ENCODE measurements around the gene RCAN1. TPM values are rescaled to one million over a fixed set of nuclear protein-coding genes. Genes with fewer than 3 reads are reported as not detected.

Gene RCAN1
- total and polyA plus RNA-seq, 2 of the 4 experiments (the other 2 are of a cell fraction), result 53.5 to 175 TPM

DNA sequence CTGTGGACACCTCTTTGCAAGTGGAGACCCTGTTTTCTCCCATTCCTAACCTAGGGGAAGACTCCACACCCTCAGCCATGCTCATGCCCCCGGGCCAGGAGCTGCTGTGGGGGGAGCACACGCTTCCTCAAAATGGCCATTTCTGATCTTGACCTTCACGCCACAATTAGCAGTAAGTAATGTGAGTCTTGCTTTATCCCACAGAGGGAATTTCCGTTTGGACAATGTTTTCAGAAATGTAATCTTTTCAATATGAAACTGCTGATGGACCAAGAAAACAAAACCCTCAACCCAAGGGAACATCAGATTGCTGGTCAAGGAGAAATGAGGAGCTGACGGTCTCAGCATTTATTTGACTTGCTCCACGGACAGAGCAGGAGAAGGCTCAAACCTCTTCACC lies 94.6 kb downstream of the RCAN1 start:
- Histone ChIP-seq H3K4me2 (ENCODE audit: low read depth, low read length) (no peak overlapping the region), H4K8ac (ENCODE audit: low read depth in 2 of 2, low read length in 2 of 2) (no peak overlapping the region), H3K4me3 (ENCODE audit: insufficient read depth, low read depth, low read length) (no peak overlapping the region), H3K9me3 (ENCODE audit: control insufficient read depth, insufficient read depth, low read length) (no peaks in the 10 kb centered on the region), H2BK120ac (ENCODE audit: low read depth, low read length) (no peak overlapping the region), H3K9me1 (ENCODE audit: insufficient read depth, low read length) (peaks cover 22% of the 10 kb centered on the region), H2AFZ (replicated peaks; ENCODE audit: low read length, poor library complexity) (no peak overlapping the region), H3K36me3 (ENCODE audit: control insufficient read depth, insufficient read depth, low read length) (peaks cover 59% of the 10 kb centered on the region), H2AK5ac (ENCODE audit: low read depth, low read length) (no peak overlapping the region), H3K27ac (ENCODE audit: insufficient read depth, low read length) (no peak overlapping the region), H3K18ac (ENCODE audit: low read depth, low read length) (no peak overlapping the region), H3K4me1 (ENCODE audit: control insufficient read depth, insufficient read depth, low read length) (peaks cover 17% of the 10 kb centered on the region), H3K56ac (ENCODE audit: extremely low read depth, insufficient read depth, low read length) (no peak overlapping the region), H4K91ac (ENCODE audit: insufficient read depth, low read depth, low read length) (no peak overlapping the region), H2BK15ac (ENCODE audit: low read depth, low read length) (no peak overlapping the region), H2BK5ac (ENCODE audit: low read depth, low read length, poor library complexity, severe bottlenecking) (no peak overlapping the region), H3K27me3 (ENCODE audit: control insufficient read depth, insufficient read depth, low read length) (no peaks in the 10 kb centered on the region), H4K5ac (ENCODE audit: low read depth, low read length) (no peak overlapping the region; the same call in 1 of the 2 replicates), H3K9ac (ENCODE audit: low read depth, low read length) (no peak overlapping the region), H3K79me1 (ENCODE audit: low read depth in 1 of 2, low read length in 2 of 2) (peaks cover 25 to 71% of the 10 kb centered on the region in 2 experiments), H4K20me1 (ENCODE audit: insufficient read depth, low read length) (peaks cover 64% of the 10 kb centered on the region), H2AK9ac (replicated peaks; ENCODE audit: low read depth, low read length, poor library complexity) (no peak overlapping the region), H3K23ac (ENCODE audit: low read depth, low read length) (no peak overlapping the region), H3K4ac (ENCODE audit: low read depth, low read length) (no peak overlapping the region), H2BK20ac (ENCODE audit: low read depth, low read length) (no peak overlapping the region), H3K14ac (replicated peaks; ENCODE audit: low read depth, low read length) (no peak overlapping the region; the same call in 1 of the 2 replicates)
- dilution Hi-C loops (cut with HindIII; ENCODE audit: low sequenced_read_pairs, unreplicated experiment), result no loop called here
- in situ Hi-C loops (cut with MboI; ENCODE audit: low sequenced_read_pairs), result loop anchor here (5.0 kb wide), 1 partner anchor 67 kb away; no protein-coding TSS in a partner anchor
- intact Hi-C loops (cut with micrococcal nuclease), result no loop called here
- no CpG with 5 or more reads among the region's 6 CpGs for WGBS, 2 experiments (ENCODE audit: extremely low coverage in 2 of 2, insufficient read length in 1 of 2)
- ChIA-PET POLR2A (ENCODE audit: unreplicated experiment) (no interaction called here), CTCF (no interaction called here)
- DNase-seq (no peak), ATAC-seq (ENCODE audit: low read depth) (no peak)
- TF ChIP-seq NFE2L2 (IDR thresholded peaks at IDR 0.05; ENCODE audit: low read depth, low read length) (no peak), RAD21 (IDR thresholded peaks at IDR 0.05; ENCODE audit: low read length) (no peak), MXI1 (IDR thresholded peaks at IDR 0.05; ENCODE audit: borderline replicate concordance, low read depth, low read length) (no peak), CHD1 (IDR thresholded peaks at IDR 0.05; ENCODE audit: low read depth, low read length) (no peak), FOS (IDR thresholded peaks at IDR 0.05; ENCODE audit: low read depth, low read length) (no peak), RCOR1 (IDR thresholded peaks at IDR 0.05; ENCODE audit: insufficient replicate concordance, low read length) (no peak), MAFK (IDR thresholded peaks at IDR 0.05; ENCODE audit: low read depth, low read length) (no peak), POLR2A (IDR thresholded peaks at IDR 0.05; ENCODE audit: low read depth, low read length) (no peak), CEBPB (IDR thresholded peaks at IDR 0.05; ENCODE audit: low read depth, low read length) (no peak)
- TF ChIP-seq, protein P1, sequence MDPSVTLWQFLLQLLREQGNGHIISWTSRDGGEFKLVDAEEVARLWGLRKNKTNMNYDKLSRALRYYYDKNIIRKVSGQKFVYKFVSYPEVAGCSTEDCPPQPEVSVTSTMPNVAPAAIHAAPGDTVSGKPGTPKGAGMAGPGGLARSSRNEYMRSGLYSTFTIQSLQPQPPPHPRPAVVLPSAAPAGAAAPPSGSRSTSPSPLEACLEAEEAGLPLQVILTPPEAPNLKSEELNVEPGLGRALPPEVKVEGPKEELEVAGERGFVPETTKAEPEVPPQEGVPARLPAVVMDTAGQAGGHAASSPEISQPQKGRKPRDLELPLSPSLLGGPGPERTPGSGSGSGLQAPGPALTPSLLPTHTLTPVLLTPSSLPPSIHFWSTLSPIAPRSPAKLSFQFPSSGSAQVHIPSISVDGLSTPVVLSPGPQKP (IDR thresholded peaks at IDR 0.05; ENCODE audit: borderline replicate concordance, low read depth, low read length), result no peak
- TF ChIP-seq, protein P2, sequence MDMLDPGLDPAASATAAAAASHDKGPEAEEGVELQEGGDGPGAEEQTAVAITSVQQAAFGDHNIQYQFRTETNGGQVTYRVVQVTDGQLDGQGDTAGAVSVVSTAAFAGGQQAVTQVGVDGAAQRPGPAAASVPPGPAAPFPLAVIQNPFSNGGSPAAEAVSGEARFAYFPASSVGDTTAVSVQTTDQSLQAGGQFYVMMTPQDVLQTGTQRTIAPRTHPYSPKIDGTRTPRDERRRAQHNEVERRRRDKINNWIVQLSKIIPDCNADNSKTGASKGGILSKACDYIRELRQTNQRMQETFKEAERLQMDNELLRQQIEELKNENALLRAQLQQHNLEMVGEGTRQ (IDR thresholded peaks at IDR 0.05; ENCODE audit: low read depth, low read length), result no peak
- BruUV-seq (replicated peaks), result no TSS peak

All from IMR-90 (cell line).